Loucy (cell line): ENCODE data around the gene MBLAC1.
A peak's percentile ranks its signal among the peaks of the same experiment; 100 is the strongest.

Experiments
- H2AFZ ChIP-seq: fragments of 200-600 bp; sonication (generic); 2 replicates; pipeline ENCODE4 v1.6.0; 2016; ENCODE audit warnings: antibody characterized with exemption, mild to moderate bottlenecking, low read length, moderate library complexity
- H3F3A ChIP-seq: fragments of 200-600 bp; 2 replicates; pipeline ENCODE4 v1.6.0; 2016; ENCODE audit warnings: antibody characterized with exemption, low read depth, mild to moderate bottlenecking
- H3K27me3 ChIP-seq: fragments of 200-600 bp; sonication (generic); 2 replicates; pipeline ENCODE4 v1.6.1; 2014; ENCODE audit warnings: low read length, mild to moderate bottlenecking; ENCODE audit not compliant: insufficient read depth, poor library complexity, severe bottlenecking
- H3K36me3 ChIP-seq: fragments of 200-600 bp; sonication (generic); 2 replicates; pipeline ENCODE4 v1.6.1; 2016; ENCODE audit warnings: low read length; ENCODE audit not compliant: insufficient read depth
- H3K4me1 ChIP-seq: fragments of 200-600 bp; sonication (generic); 2 replicates; pipeline ENCODE4 v1.5.1; 2014; ENCODE audit warnings: low read length, mild to moderate bottlenecking; ENCODE audit not compliant: insufficient read depth, poor library complexity, severe bottlenecking
- H3K4me2 ChIP-seq: fragments of 200-600 bp; sonication (generic); 2 replicates; pipeline ENCODE4 v1.6.0; 2014; ENCODE audit warnings: antibody characterized with exemption, low read length, low read depth, mild to moderate bottlenecking; ENCODE audit not compliant: poor library complexity, severe bottlenecking
- H3K4me3 ChIP-seq: fragments of 200-600 bp; sonication (generic); 2 replicates; pipeline ENCODE4 v1.5.1; 2014; ENCODE audit warnings: low read length, mild to moderate bottlenecking, mixed read lengths; ENCODE audit not compliant: poor library complexity, severe bottlenecking
- H3K79me2 ChIP-seq: fragments of 200-600 bp; sonication (generic); 2 replicates; pipeline ENCODE4 v1.6.1; 2014; ENCODE audit warnings: low read length; ENCODE audit not compliant: insufficient read depth
- H3K9ac ChIP-seq: fragments of 200-600 bp; sonication (generic); 2 replicates; pipeline ENCODE4 v1.6.0; 2014; ENCODE audit warnings: mild to moderate bottlenecking, low read depth, low read length, moderate library complexity; ENCODE audit not compliant: poor library complexity, severe bottlenecking
- H3K9me2 ChIP-seq: fragments of 200-600 bp; sonication (generic); replicated peaks from 2 replicates; pipeline ENCODE4 v1.6.1; 2016; ENCODE audit warnings: low read depth, low read length, mixed read lengths
- H3K9me3 ChIP-seq: fragments of 200-600 bp; sonication (generic); 2 replicates; pipeline ENCODE4 v1.6.1; 2014; ENCODE audit warnings: mild to moderate bottlenecking, antibody characterized with exemption, low read length, low read depth; ENCODE audit not compliant: insufficient read depth
- H4K20me1 ChIP-seq: fragments of 200-600 bp; sonication (generic); 2 replicates; pipeline ENCODE4 v1.6.0; 2014; ENCODE audit warnings: antibody characterized with exemption, low read length, mild to moderate bottlenecking; ENCODE audit not compliant: insufficient read depth, poor library complexity, severe bottlenecking
- EZH2phosphoT487 ChIP-seq: fragments of 200-600 bp; IDR thresholded peaks from 2 replicates; pipeline ENCODE4 v1.6.1; 2018; ENCODE audit warnings: antibody characterized with exemption, mild to moderate bottlenecking, moderate library complexity, borderline replicate concordance
- TF ChIP-seq, protein P1 (sequence below): fragments of 200-600 bp; sonication (generic); conservative IDR thresholded peaks from 2 replicates; pipeline ENCODE4 v1.5.1; 2014; ENCODE audit warnings: mild to moderate bottlenecking, antibody characterized with exemption, low read length

The MBLAC1 gene

GRCh38 chr7:100091411-100092181, 35.2 kb upstream of the MBLAC1 start:
- TF ChIP-seq, protein P1, sequence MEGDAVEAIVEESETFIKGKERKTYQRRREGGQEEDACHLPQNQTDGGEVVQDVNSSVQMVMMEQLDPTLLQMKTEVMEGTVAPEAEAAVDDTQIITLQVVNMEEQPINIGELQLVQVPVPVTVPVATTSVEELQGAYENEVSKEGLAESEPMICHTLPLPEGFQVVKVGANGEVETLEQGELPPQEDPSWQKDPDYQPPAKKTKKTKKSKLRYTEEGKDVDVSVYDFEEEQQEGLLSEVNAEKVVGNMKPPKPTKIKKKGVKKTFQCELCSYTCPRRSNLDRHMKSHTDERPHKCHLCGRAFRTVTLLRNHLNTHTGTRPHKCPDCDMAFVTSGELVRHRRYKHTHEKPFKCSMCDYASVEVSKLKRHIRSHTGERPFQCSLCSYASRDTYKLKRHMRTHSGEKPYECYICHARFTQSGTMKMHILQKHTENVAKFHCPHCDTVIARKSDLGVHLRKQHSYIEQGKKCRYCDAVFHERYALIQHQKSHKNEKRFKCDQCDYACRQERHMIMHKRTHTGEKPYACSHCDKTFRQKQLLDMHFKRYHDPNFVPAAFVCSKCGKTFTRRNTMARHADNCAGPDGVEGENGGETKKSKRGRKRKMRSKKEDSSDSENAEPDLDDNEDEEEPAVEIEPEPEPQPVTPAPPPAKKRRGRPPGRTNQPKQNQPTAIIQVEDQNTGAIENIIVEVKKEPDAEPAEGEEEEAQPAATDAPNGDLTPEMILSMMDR: peak; percentile 21; the same call in 1 of the 2 replicates
- TF ChIP-seq EZH2phosphoT487: no peak
- Histone ChIP-seq H3K27me3 (no peaks in the 10 kb centered on the region), H3K9me3 (no peaks in the 10 kb centered on the region), H3F3A (peaks cover 26% of the 10 kb centered on the region; the same call in 1 of the 2 replicates), H3K4me2 (no peak overlapping the region), H3K9me2 (no peaks in the 10 kb centered on the region), H3K36me3 (peaks cover 59% of the 10 kb centered on the region), H2AFZ (no peak overlapping the region), H3K4me3 (no peak overlapping the region), H3K79me2 (peaks cover 65% of the 10 kb centered on the region), H4K20me1 (peaks cover 50% of the 10 kb centered on the region), H3K4me1 (peaks cover 19% of the 10 kb centered on the region), H3K9ac (no peak overlapping the region)

GRCh38 chr7:100093054-100093453, 33.7 kb upstream of the MBLAC1 start:
- Histone ChIP-seq H3F3A (peaks cover 26% of the 10 kb centered on the region; the same call in 1 of the 2 replicates), H3K36me3 (peaks cover 73% of the 10 kb centered on the region), H3K4me2 (no peak overlapping the region), H3K4me1 (peaks cover 22% of the 10 kb centered on the region), H4K20me1 (peaks cover 62% of the 10 kb centered on the region), H3K9ac (no peak overlapping the region), H3K9me2 (no peaks in the 10 kb centered on the region), H3K4me3 (no peak overlapping the region), H3K9me3 (no peaks in the 10 kb centered on the region), H3K27me3 (no peaks in the 10 kb centered on the region), H3K79me2 (peaks cover 75% of the 10 kb centered on the region), H2AFZ (no peak overlapping the region)
- TF ChIP-seq EZH2phosphoT487: no peak
- TF ChIP-seq, protein P1: no peak

- peaks cover 75% of the 10 kb centered on the region for H3K79me2 ChIP-seq
- H3K27me3 ChIP-seq: no peaks in the 10 kb centered on the region
- H2AFZ ChIP-seq: no peak overlapping the region
- H3K36me3 ChIP-seq: peaks cover 78% of the 10 kb centered on the region
- H3K9ac ChIP-seq: no peak overlapping the region
- H3K4me2 ChIP-seq: no peak overlapping the region
- H3K4me3 ChIP-seq: no peak overlapping the region
- no peaks in the 10 kb centered on the region for H3K9me3 ChIP-seq
- no peaks in the 10 kb centered on the region for H3K9me2 ChIP-seq
- H3F3A ChIP-seq: peaks cover 26% of the 10 kb centered on the region; the same call in 1 of the 2 replicates
- peaks cover 67% of the 10 kb centered on the region for H4K20me1 ChIP-seq
- TF ChIP-seq, protein P1: no peak
- TF ChIP-seq EZH2phosphoT487: no peak
- H3K4me1 ChIP-seq: peaks cover 21% of the 10 kb centered on the region
Observed at GRCh38 chr7:100093498-100093897, 33.3 kb upstream of the MBLAC1 start.
